Hepatocyte (in vitro differentiated cells): Measurements from ENCODE around the gene PRSS56. TPM values are rescaled to one million over a fixed set of nuclear protein-coding genes. Genes with fewer than 3 reads are reported as not detected.

Source experiments
- DNase-seq: peaks from one replicate; pipeline ENCODE4 v3.0.0-alpha.2; 2016; ENCODE audit warnings: low spot score
- H2AFZ ChIP-seq: fragments of 200-600 bp; sonication (generic); 2 replicates; pipeline ENCODE4 v1.6.0; 2016; ENCODE audit warnings: antibody characterized with exemption, mild to moderate bottlenecking
- H3K27ac ChIP-seq: fragments of 200-600 bp; sonication (generic); 2 replicates; pipeline ENCODE4 v1.5.1; 2016; ENCODE audit warnings: mild to moderate bottlenecking
- H3K27me3 ChIP-seq: fragments of 200-600 bp; sonication (generic); 2 replicates; pipeline ENCODE4 v1.6.1; 2016
- H3K36me3 ChIP-seq: fragments of 200-600 bp; sonication (generic); replicated peaks from 2 replicates; pipeline ENCODE4 v1.5.1; 2016; ENCODE audit warnings: low read depth; ENCODE audit not compliant: insufficient read depth
- H3K4me1 ChIP-seq: fragments of 200-600 bp; sonication (generic); 2 replicates; pipeline ENCODE4 v1.5.1; 2016; ENCODE audit warnings: mild to moderate bottlenecking, moderate library complexity; ENCODE audit not compliant: insufficient read depth
- H3K4me2 ChIP-seq: fragments of 200-600 bp; sonication (generic); 2 replicates; pipeline ENCODE4 v1.6.0; 2016
- H3K4me3 ChIP-seq: fragments of 200-600 bp; sonication (generic); 2 replicates; pipeline ENCODE4 v1.5.1; 2016; ENCODE audit warnings: mild to moderate bottlenecking
- H3K79me2 ChIP-seq: fragments of 200-600 bp; sonication (generic); 2 replicates; pipeline ENCODE4 v1.6.0; 2017; ENCODE audit warnings: mild to moderate bottlenecking
- H3K9me2 ChIP-seq: fragments of 200-600 bp; sonication (generic); replicated peaks from 2 replicates; pipeline ENCODE4 v1.6.0; 2017; ENCODE audit warnings: mild to moderate bottlenecking; ENCODE audit not compliant: insufficient read depth
- H3K9me3 ChIP-seq: fragments of 200-600 bp; sonication (generic); 2 replicates; pipeline ENCODE4 v1.5.1; 2016; ENCODE audit warnings: low read depth, mild to moderate bottlenecking
- H4K20me1 ChIP-seq: fragments of 200-600 bp; sonication (generic); 2 replicates; pipeline ENCODE4 v1.6.0; 2016; ENCODE audit warnings: mild to moderate bottlenecking; ENCODE audit not compliant: insufficient read depth, poor library complexity, severe bottlenecking
- EZH2 ChIP-seq: fragments of 200-600 bp; sonication (generic); IDR thresholded peaks from 2 replicates; pipeline ENCODE4 v1.6.1; 2016; ENCODE audit warnings: antibody characterized with exemption, mild to moderate bottlenecking, borderline replicate concordance
- EZH2phosphoT487 ChIP-seq: fragments of 200-600 bp; sonication (generic); IDR thresholded peaks from one replicate; pipeline ENCODE4 v1.6.1; 2018; ENCODE audit warnings: antibody characterized with exemption, mild to moderate bottlenecking, low read depth, moderate library complexity; ENCODE audit not compliant: unreplicated experiment, severe bottlenecking
- WGBS: methylation state at CpG from one replicate; pipeline ENCODE4 v1.1.6; 2016; ENCODE audit warnings: low lambda C conversion rate; ENCODE audit errors: missing lambda C conversion rate; 5-methylcytosine and 5-hydroxymethylcytosine counted together
- polyA plus RNA-seq: library from polyadenylated mRNA; unstranded; fragments of >200 nt; fragmentation: Nextera tagmentation; extraction: Ambion mirVana; gene quantifications from 2 replicates; pipeline ENCODE4 v1.2.1, GENCODE V29; 2016
- total RNA-seq: library from RNA; depleted of rRNA; stranded (reverse); fragments of >200 nt; gene quantifications from 2 replicates; pipeline ENCODE4 v1.2.3, GENCODE V29; 2014
- TF ChIP-seq, protein P1 (sequence below): fragments of 200-600 bp; sonication (generic); IDR thresholded peaks from 2 replicates; pipeline ENCODE4 v1.5.1; 2016; ENCODE audit warnings: antibody characterized with exemption, mild to moderate bottlenecking; ENCODE audit not compliant: poor library complexity

PRSS56 gene
- total and polyA plus RNA-seq, 2 experiments from 2014 or later, result not detected

- Histone ChIP-seq H4K20me1 (no peaks in the 10 kb centered on the region), H3K4me1 (no peaks in the 10 kb centered on the region), H3K9me3 (no peaks in the 10 kb centered on the region), H3K4me3 (no peak overlapping the region), H3K9me2 (no peaks in the 10 kb centered on the region), H2AFZ (no peak overlapping the region), H3K27ac (no peak overlapping the region), H3K27me3 (peaks cover 13% of the 10 kb centered on the region), H3K36me3 (no peaks in the 10 kb centered on the region), H3K79me2 (no peaks in the 10 kb centered on the region), H3K4me2 (no peak overlapping the region)
- TF ChIP-seq EZH2 (no peak), EZH2phosphoT487 (no peak)
- DNase-seq, result no peak
- WGBS, result 70% methylated on average over 10 of the region's 10 CpGs
Measured at GRCh38 chr2:232493701-232494474, 26.3 kb upstream of the PRSS56 start.

- Histone ChIP-seq H3K4me3 (no peak overlapping the region), H3K27me3 (peaks cover 10% of the 10 kb centered on the region), H3K79me2 (no peaks in the 10 kb centered on the region), H4K20me1 (no peaks in the 10 kb centered on the region), H3K4me2 (no peak overlapping the region), H3K36me3 (no peaks in the 10 kb centered on the region), H3K27ac (no peak overlapping the region), H3K4me1 (no peaks in the 10 kb centered on the region), H3K9me3 (no peaks in the 10 kb centered on the region), H2AFZ (no peak overlapping the region), H3K9me2 (no peaks in the 10 kb centered on the region)
- 93% methylated on average over 5 of the region's 5 CpGs for WGBS
- TF ChIP-seq, protein P1, sequence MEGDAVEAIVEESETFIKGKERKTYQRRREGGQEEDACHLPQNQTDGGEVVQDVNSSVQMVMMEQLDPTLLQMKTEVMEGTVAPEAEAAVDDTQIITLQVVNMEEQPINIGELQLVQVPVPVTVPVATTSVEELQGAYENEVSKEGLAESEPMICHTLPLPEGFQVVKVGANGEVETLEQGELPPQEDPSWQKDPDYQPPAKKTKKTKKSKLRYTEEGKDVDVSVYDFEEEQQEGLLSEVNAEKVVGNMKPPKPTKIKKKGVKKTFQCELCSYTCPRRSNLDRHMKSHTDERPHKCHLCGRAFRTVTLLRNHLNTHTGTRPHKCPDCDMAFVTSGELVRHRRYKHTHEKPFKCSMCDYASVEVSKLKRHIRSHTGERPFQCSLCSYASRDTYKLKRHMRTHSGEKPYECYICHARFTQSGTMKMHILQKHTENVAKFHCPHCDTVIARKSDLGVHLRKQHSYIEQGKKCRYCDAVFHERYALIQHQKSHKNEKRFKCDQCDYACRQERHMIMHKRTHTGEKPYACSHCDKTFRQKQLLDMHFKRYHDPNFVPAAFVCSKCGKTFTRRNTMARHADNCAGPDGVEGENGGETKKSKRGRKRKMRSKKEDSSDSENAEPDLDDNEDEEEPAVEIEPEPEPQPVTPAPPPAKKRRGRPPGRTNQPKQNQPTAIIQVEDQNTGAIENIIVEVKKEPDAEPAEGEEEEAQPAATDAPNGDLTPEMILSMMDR, result no peak
- TF ChIP-seq EZH2 (no peak), EZH2phosphoT487 (no peak)
- no peak for DNase-seq
Measured at GRCh38 chr2:232494542-232494941, 25.6 kb upstream of the PRSS56 start.

DNA sequence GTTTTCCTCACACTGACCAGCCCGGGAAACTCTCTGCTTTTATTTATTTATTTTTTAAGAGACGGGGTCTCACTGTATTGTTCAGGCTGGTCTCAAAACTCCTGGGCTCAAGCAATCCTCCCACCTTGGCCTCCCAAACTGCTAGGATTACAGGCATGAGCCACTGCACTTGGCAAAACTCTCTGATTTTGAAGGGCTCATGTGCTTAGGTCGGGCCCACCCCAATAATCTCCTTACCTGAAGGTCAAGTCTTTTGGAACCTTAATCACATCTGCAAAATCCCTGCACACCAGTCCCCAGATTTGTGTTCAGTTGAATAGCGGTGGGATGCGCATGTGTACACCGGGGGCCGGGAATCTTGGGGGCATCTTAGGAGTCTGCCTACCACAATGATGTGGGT, 24.9 kb upstream of the PRSS56 start:
- H3K9me3 ChIP-seq, result no peaks in the 10 kb centered on the region
- H3K79me2 ChIP-seq, result no peaks in the 10 kb centered on the region
- no peak for DNase-seq
- no peak overlapping the region for H3K4me2 ChIP-seq
- H3K27me3 ChIP-seq, result peaks cover 7% of the 10 kb centered on the region
- WGBS, result 89% methylated on average over 7 of the region's 7 CpGs
- no peaks in the 10 kb centered on the region for H3K36me3 ChIP-seq
- H3K4me3 ChIP-seq, result no peak overlapping the region
- H3K4me1 ChIP-seq, result no peaks in the 10 kb centered on the region
- no peaks in the 10 kb centered on the region for H4K20me1 ChIP-seq
- no peaks in the 10 kb centered on the region for H3K9me2 ChIP-seq
- TF ChIP-seq EZH2 (no peak), EZH2phosphoT487 (no peak)
- TF ChIP-seq, protein P1, result no peak
- H2AFZ ChIP-seq, result no peak overlapping the region
- no peak overlapping the region for H3K27ac ChIP-seq

DNA sequence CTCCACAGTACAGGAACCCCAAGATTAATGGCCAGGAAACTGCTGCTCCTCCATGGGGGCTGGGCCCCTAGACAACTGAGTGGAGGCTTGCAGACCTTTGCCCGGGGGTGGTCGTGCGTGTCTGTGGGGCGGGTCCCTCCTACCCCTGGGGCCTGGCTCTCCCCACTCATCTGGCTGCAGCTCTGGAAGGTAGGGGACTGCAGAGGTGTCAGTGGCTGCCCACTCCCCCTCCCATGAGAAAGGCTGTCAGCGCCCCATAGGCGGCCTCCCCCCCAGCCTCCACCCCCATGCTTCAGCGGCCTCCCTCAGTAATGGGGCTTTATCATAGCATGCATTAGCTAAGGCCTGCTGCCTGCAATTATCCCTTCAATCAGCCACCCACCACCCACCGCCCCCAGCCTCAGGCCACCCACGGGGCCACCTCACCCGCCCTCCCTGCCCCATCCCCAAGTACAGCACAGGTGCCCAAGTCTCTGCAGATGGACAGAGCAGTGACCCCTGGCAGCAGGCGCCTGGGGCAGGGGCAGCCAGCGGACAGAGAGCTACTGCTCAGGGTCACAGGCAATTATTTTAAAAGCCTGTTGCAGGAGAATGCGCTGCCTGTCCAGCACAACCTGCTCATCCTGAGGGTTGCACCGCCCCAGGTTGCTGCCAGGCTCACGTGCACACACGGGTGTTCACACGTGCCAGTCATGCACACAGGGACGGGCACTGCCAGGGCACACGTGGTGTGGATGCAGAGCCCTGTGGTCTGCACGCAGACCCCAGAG, 23.5 kb upstream of the PRSS56 start:
- Histone ChIP-seq H3K4me1 (peaks cover 7% of the 10 kb centered on the region), H3K4me2 (no peak overlapping the region)
- WGBS, result 72% methylated on average over 13 of the region's 20 CpGs

More for the DNA sequence above, 23.5 kb upstream of the PRSS56 start:
- Histone ChIP-seq H3K27me3 (peaks cover 11% of the 10 kb centered on the region), H3K9me2 (no peaks in the 10 kb centered on the region), H3K9me3 (no peaks in the 10 kb centered on the region), H3K79me2 (no peaks in the 10 kb centered on the region), H3K4me3 (no peak overlapping the region), H4K20me1 (no peaks in the 10 kb centered on the region), H2AFZ (no peak overlapping the region), H3K27ac (no peak overlapping the region), H3K36me3 (no peaks in the 10 kb centered on the region)
- no peak for TF ChIP-seq EZH2phosphoT487
- TF ChIP-seq EZH2, result no peak
- TF ChIP-seq, protein P1, result no peak
- DNase-seq, result no peak
